ENCODE measurements around the gene GRIP2. TPM values are rescaled to one million over a fixed set of nuclear protein-coding genes. Genes with fewer than 3 reads are reported as not detected.

Gene GRIP2
- total RNA-seq, 1 experiment from 2014 or later = 0.43 TPM

DNA sequence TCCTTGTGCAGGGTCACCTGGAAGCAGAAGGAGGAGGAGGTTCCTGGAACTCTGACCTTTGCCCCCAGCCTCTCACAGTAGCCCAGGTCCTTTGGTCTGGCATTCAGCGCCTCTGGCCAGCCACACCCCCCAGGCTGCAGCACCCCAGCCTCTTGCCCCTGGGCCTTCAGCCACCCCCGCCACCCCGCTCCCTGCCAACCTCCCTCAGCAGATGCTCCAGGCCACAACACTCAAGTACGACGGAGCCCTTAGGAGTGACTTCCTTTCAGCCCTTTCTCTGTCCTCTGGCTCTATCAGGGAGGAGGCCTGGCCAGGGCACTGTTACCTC lies 45.2 kb downstream of the GRIP2 start:
- POLR2A ChIA-PET (ENCODE audit: low non-redundant PET) = no interaction called here
- Histone ChIP-seq H3K27ac (ENCODE audit: low read depth, low read length, poor library complexity, severe bottlenecking) (no peak overlapping the region), H3K4me3 (ENCODE audit: low read depth, low read length, poor library complexity, severe bottlenecking) (no peak overlapping the region), H3K9me3 (ENCODE audit: low read depth, low read length, poor library complexity, severe bottlenecking) (no peaks in the 10 kb centered on the region), H3K4me1 (ENCODE audit: insufficient read depth, low read length, poor library complexity, severe bottlenecking) (no peaks in the 10 kb centered on the region), H3K27me3 (replicated peaks; ENCODE audit: insufficient read depth, low read depth, low read length, poor library complexity) (no peaks in the 10 kb centered on the region), H3K36me3 (ENCODE audit: insufficient read depth, low read length, poor library complexity, severe bottlenecking) (no peaks in the 10 kb centered on the region)
- TF ChIP-seq, protein P1, sequence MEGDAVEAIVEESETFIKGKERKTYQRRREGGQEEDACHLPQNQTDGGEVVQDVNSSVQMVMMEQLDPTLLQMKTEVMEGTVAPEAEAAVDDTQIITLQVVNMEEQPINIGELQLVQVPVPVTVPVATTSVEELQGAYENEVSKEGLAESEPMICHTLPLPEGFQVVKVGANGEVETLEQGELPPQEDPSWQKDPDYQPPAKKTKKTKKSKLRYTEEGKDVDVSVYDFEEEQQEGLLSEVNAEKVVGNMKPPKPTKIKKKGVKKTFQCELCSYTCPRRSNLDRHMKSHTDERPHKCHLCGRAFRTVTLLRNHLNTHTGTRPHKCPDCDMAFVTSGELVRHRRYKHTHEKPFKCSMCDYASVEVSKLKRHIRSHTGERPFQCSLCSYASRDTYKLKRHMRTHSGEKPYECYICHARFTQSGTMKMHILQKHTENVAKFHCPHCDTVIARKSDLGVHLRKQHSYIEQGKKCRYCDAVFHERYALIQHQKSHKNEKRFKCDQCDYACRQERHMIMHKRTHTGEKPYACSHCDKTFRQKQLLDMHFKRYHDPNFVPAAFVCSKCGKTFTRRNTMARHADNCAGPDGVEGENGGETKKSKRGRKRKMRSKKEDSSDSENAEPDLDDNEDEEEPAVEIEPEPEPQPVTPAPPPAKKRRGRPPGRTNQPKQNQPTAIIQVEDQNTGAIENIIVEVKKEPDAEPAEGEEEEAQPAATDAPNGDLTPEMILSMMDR (conservative IDR thresholded peaks at IDR 0.05; ENCODE audit: low read depth, low read length) = no peak
- TF ChIP-seq EZH2 (IDR thresholded peaks at IDR 0.05; ENCODE audit: borderline replicate concordance, low read depth, low read length, poor library complexity, severe bottlenecking) = no peak
- intact Hi-C loops (cut with micrococcal nuclease; ENCODE audit: unreplicated experiment) = no loop called here
- no TSS peak for BruUV-seq (replicated peaks)
- CTCF ChIA-PET = no interaction called here
- DNase-seq (ENCODE audit: low spot score) = no peak

DNA sequence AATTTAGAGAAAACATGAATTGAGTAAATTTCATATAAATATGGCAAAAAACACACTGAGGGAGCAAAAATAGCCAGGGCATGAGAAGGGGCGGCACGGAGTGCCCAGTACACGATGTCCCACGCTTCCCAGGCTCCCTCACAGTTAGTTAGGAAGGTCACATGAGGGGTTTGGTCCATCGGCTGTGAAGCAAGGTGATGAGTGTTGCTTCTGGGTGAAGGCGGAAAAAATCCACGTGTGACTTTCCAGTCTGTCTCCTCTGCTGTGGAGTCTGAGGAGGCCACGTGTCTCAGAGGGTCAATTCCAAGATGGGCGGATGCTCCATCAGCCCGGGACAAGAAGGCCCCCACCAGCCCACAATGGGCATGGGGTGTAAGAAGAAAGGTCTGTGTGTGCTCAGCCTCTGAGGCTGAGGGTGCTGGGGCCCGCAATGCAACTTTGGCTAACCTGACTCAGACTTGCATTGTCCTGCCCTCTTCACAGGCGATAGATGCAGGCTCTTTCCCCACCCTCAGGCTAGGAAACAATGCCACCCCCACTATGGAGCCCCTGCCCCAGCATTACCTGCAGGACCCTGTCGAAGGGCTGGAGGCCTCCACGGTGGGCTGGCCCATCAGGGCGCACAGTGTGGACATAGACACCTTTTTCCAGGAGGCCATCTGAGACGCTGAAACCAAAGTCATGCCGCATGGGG lies 45.7 kb downstream of the GRIP2 start:
- Histone ChIP-seq H3K4me3 (ENCODE audit: low read depth, low read length, poor library complexity, severe bottlenecking) (no peak overlapping the region), H3K9me3 (ENCODE audit: low read depth, low read length, poor library complexity, severe bottlenecking) (no peaks in the 10 kb centered on the region), H3K36me3 (ENCODE audit: insufficient read depth, low read length, poor library complexity, severe bottlenecking) (peaks cover 3% of the 10 kb centered on the region), H3K4me1 (ENCODE audit: insufficient read depth, low read length, poor library complexity, severe bottlenecking) (no peaks in the 10 kb centered on the region), H3K27me3 (replicated peaks; ENCODE audit: insufficient read depth, low read depth, low read length, poor library complexity) (no peaks in the 10 kb centered on the region), H3K27ac (ENCODE audit: low read depth, low read length, poor library complexity, severe bottlenecking) (no peak overlapping the region)
- POLR2A ChIA-PET (ENCODE audit: low non-redundant PET) = no interaction called here
- intact Hi-C loops (cut with micrococcal nuclease; ENCODE audit: unreplicated experiment) = no loop called here
- DNase-seq (ENCODE audit: low spot score) = no peak
- CTCF ChIA-PET = no interaction called here
- no TSS peak for BruUV-seq (replicated peaks)
- TF ChIP-seq, protein P1 (conservative IDR thresholded peaks at IDR 0.05; ENCODE audit: low read depth, low read length) = no peak
- no peak for TF ChIP-seq EZH2 (IDR thresholded peaks at IDR 0.05; ENCODE audit: borderline replicate concordance, low read depth, low read length, poor library complexity, severe bottlenecking)

DNA sequence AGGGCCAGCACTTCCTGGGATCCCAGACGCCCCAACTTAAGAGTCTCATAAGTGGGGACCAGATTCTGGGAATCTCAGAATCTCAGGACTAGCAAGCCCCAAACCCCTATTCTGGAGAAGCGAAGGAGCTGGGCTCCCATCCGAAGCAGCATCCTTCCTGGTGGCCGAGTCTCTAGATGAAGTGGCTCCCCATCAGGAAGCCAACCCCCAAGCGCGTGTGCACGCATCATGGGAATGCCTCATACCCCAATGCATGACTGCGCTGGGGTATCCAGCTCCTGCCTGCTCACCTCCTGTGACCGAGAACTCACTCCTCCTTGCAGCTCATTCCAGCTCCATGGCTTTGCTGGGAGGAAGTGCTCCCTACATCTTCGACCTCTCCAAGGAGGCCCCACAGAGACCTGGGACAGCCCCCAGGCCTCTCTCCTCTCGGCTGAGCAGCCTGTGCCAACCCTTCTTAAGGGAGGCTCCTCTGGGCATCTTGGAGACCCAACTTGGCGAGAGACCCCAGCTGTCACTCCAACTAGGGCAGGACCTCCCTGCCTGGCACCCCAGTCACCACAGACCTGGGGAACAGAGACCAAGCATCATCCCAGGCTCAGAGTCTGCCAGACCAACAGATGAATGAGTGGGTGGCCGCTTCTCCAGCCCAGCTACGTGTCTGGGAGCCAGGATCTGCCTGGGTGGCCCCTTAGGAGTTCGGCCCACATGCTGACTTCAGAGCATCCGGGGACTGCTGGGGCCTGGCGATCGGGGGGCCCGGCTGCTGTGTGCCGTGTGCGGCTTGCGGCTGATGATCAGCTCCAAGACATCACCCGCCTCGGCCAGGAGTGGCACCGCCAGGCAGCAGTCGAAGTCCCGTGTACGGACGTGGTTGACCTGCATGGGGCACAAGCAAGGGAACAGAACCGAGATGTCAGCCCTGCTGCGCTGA lies 46.9 kb downstream of the GRIP2 start:
- H3K27ac ChIP-seq (ENCODE audit: low read depth, low read length, poor library complexity, severe bottlenecking) = no peak overlapping the region
- TF ChIP-seq EZH2 (IDR thresholded peaks at IDR 0.05; ENCODE audit: borderline replicate concordance, low read depth, low read length, poor library complexity, severe bottlenecking) = no peak
- TF ChIP-seq, protein P1 (conservative IDR thresholded peaks at IDR 0.05; ENCODE audit: low read depth, low read length) = no peak
- no peaks in the 10 kb centered on the region for H3K9me3 ChIP-seq (ENCODE audit: low read depth, low read length, poor library complexity, severe bottlenecking)
- no peaks in the 10 kb centered on the region for H3K4me1 ChIP-seq (ENCODE audit: insufficient read depth, low read length, poor library complexity, severe bottlenecking)
- no TSS peak for BruUV-seq (replicated peaks)
- no peak overlapping the region for H3K4me3 ChIP-seq (ENCODE audit: low read depth, low read length, poor library complexity, severe bottlenecking)
- ChIA-PET CTCF (no interaction called here), POLR2A (ENCODE audit: low non-redundant PET) (no interaction called here)
- H3K27me3 ChIP-seq (replicated peaks; ENCODE audit: insufficient read depth, low read depth, low read length, poor library complexity) = no peaks in the 10 kb centered on the region
- H3K36me3 ChIP-seq (ENCODE audit: insufficient read depth, low read length, poor library complexity, severe bottlenecking) = peaks cover 5% of the 10 kb centered on the region
- DNase-seq (ENCODE audit: low spot score) = no peak
- intact Hi-C loops (cut with micrococcal nuclease; ENCODE audit: unreplicated experiment) = no loop called here
